KMS-11 (cell line): Measurements from ENCODE around the gene TIMM29.

Source experiments
- H2AFZ ChIP-seq: fragments of 200-600 bp; sonication (generic); 2 replicates; pipeline ENCODE4 v1.6.1; 2016; ENCODE audit warnings: antibody characterized with exemption, mixed run types, low read depth
- H3K27ac ChIP-seq: fragments of 200-600 bp; sonication (generic); 2 replicates; pipeline ENCODE4 v1.6.1; 2016; ENCODE audit warnings: mild to moderate bottlenecking, mixed run types
- H3K27me3 ChIP-seq: fragments of 200-600 bp; sonication (generic); 2 replicates; pipeline ENCODE4 v1.6.1; 2017; ENCODE audit warnings: mild to moderate bottlenecking, low read depth, mixed run types, moderate library complexity; ENCODE audit not compliant: insufficient read depth
- H3K36me3 ChIP-seq: fragments of 200-600 bp; sonication (generic); 2 replicates; pipeline ENCODE4 v1.6.1; 2017; ENCODE audit warnings: mild to moderate bottlenecking, mixed run types; ENCODE audit not compliant: insufficient read depth
- H3K4me1 ChIP-seq: fragments of 200-600 bp; sonication (generic); 2 replicates; pipeline ENCODE4 v1.6.1; 2016; ENCODE audit warnings: mild to moderate bottlenecking, low read depth, mixed run types; ENCODE audit not compliant: poor library complexity, severe bottlenecking
- H3K4me2 ChIP-seq: fragments of 200-600 bp; sonication (generic); 2 replicates; pipeline ENCODE4 v1.7.0; 2016; ENCODE audit warnings: mild to moderate bottlenecking, mixed run types
- H3K4me3 ChIP-seq: fragments of 200-600 bp; sonication (generic); IDR thresholded peaks from 2 replicates; pipeline ENCODE4 v1.6.1; 2017; ENCODE audit warnings: low read depth, low read length, mixed read lengths; ENCODE audit not compliant: insufficient read depth
- H3K79me2 ChIP-seq: fragments of 200-600 bp; sonication (generic); 2 replicates; pipeline ENCODE4 v1.6.1; 2016; ENCODE audit warnings: low read depth, mixed run types; ENCODE audit not compliant: insufficient read depth
- H3K9ac ChIP-seq: fragments of 200-600 bp; sonication (generic); 2 replicates; pipeline ENCODE4 v1.6.1; 2016; ENCODE audit warnings: mild to moderate bottlenecking, mixed run types
- H4K20me1 ChIP-seq: fragments of 200-600 bp; sonication (generic); 2 replicates; pipeline ENCODE4 v1.6.1; 2016; ENCODE audit warnings: mild to moderate bottlenecking, mixed run types; ENCODE audit not compliant: insufficient read depth
- CTCF ChIP-seq: fragments of 200-600 bp; sonication (generic); conservative IDR thresholded peaks from 2 replicates; pipeline ENCODE4 v1.6.1; 2017; ENCODE audit warnings: low read depth, mild to moderate bottlenecking, antibody characterized with exemption, low read length, moderate library complexity, mixed read lengths

Gene TIMM29

GRCh38 chr19:10960314-10961072 lies 31.9 kb downstream of the TIMM29 start, which contains the start of gene SMARCA4:
SMARCA4 (plus strand) TSS chr19:10961030; CDS start chr19:10984152, 23,122 bp downstream.
- H3K79me2 ChIP-seq: peaks cover 43% of the 10 kb centered on the region
- H4K20me1 ChIP-seq: peaks cover 7% of the 10 kb centered on the region; the same call in 1 of the 2 replicates
- no peak for TF ChIP-seq CTCF
- no peak within 1 kb of the TSS for H3K4me3 ChIP-seq
- H3K27me3 ChIP-seq: no peaks in the 10 kb centered on the region
- H3K9ac ChIP-seq: peak within 1 kb of the TSS; percentile 82
- peaks cover 41% of the 10 kb centered on the region for H3K4me1 ChIP-seq
- H3K27ac ChIP-seq: peak within 1 kb of the TSS; percentile 55
- H3K4me2 ChIP-seq: peak within 1 kb of the TSS; percentile 81
- H3K36me3 ChIP-seq: no peaks in the 10 kb centered on the region
- peak within 1 kb of the TSS; percentile 56 for H2AFZ ChIP-seq

- Histone ChIP-seq H3K9ac (peak overlapping the region; percentile 76), H3K4me2 (peak overlapping the region; percentile 81), H3K27me3 (no peaks in the 10 kb centered on the region), H2AFZ (peak overlapping the region; percentile 22; the same call in 1 of the 2 replicates), H4K20me1 (peaks cover 14% of the 10 kb centered on the region; the same call in 1 of the 2 replicates), H3K27ac (peak overlapping the region; percentile 55), H3K4me1 (peaks cover 43% of the 10 kb centered on the region), H3K4me3 (no peak overlapping the region), H3K79me2 (peaks cover 51% of the 10 kb centered on the region), H3K36me3 (no peaks in the 10 kb centered on the region)
- TF ChIP-seq CTCF: no peak
Observed at GRCh38 chr19:10961073-10961860, 32.7 kb downstream of the TIMM29 start.

GRCh38 chr19:10962863-10963262 lies 34.3 kb downstream of the TIMM29 start:
- Histone ChIP-seq H3K27me3 (no peaks in the 10 kb centered on the region), H3K4me2 (peak overlapping the region; percentile 81; the same call in 1 of the 2 replicates), H3K36me3 (no peaks in the 10 kb centered on the region), H3K9ac (no peak overlapping the region), H3K27ac (no peak overlapping the region; the same call in 1 of the 2 replicates), H2AFZ (no peak overlapping the region), H3K4me3 (no peak overlapping the region), H3K4me1 (peaks cover 43% of the 10 kb centered on the region), H4K20me1 (peaks cover 14% of the 10 kb centered on the region), H3K79me2 (peaks cover 67% of the 10 kb centered on the region)
- no peak for TF ChIP-seq CTCF

GRCh38 chr19:10963865-10964264 lies 35.3 kb downstream of the TIMM29 start:
- no peak for TF ChIP-seq CTCF
- Histone ChIP-seq H3K4me2 (peak overlapping the region; percentile 81), H3K27ac (peak overlapping the region; percentile 12; the same call in 1 of the 2 replicates), H3K4me1 (peaks cover 47% of the 10 kb centered on the region), H2AFZ (no peak overlapping the region), H4K20me1 (peaks cover 17% of the 10 kb centered on the region), H3K9ac (no peak overlapping the region), H3K79me2 (peaks cover 77% of the 10 kb centered on the region), H3K4me3 (no peak overlapping the region), H3K36me3 (no peaks in the 10 kb centered on the region), H3K27me3 (no peaks in the 10 kb centered on the region)
